Bronchial epithelial cell (primary cell): Measurements from ENCODE around the gene STK40. TPM values are rescaled to one million over a fixed set of nuclear protein-coding genes. Genes with fewer than 3 reads are reported as not detected.

Experiments used
- DNase-seq: peaks from one replicate; pipeline ENCODE4 v3.0.0-alpha.2; 2010; ENCODE audit warnings: low read depth
- FAIRE-seq: peaks from 2 replicates; lab custom pipeline; 2011; peaks lifted over from hg19 to GRCh38; lab: Jason Lieb, UNC
- H3K27me3 ChIP-seq: 2 replicates; pipeline ENCODE4 v1.5.1; 2011; ENCODE audit warnings: low read length; ENCODE audit not compliant: control insufficient read depth, insufficient read depth
- H3K36me3 ChIP-seq: 2 replicates; pipeline ENCODE4 v1.5.1; 2011; ENCODE audit warnings: low read length; ENCODE audit not compliant: control insufficient read depth, insufficient read depth
- H3K4me3 ChIP-seq: 2 replicates; pipeline ENCODE4 v1.5.1; 2011; ENCODE audit warnings: mild to moderate bottlenecking, low read depth, low read length, control low read depth
- CTCF ChIP-seq: IDR thresholded peaks from 2 replicates; pipeline ENCODE4 v1.5.1; 2011; ENCODE audit warnings: mild to moderate bottlenecking, moderate library complexity, low read length, control low read depth, inconsistent platforms; ENCODE audit not compliant: insufficient read depth, severe bottlenecking
- total RNA-seq: library from RNA; depleted of rRNA; stranded (reverse); fragments of >200 nt; gene quantifications from 2 replicates; pipeline ENCODE4 v1.2.1, GENCODE V29; 2014

STK40 gene
- total RNA-seq, 1 donor from 2014 or later, result 9.0 TPM

DNA sequence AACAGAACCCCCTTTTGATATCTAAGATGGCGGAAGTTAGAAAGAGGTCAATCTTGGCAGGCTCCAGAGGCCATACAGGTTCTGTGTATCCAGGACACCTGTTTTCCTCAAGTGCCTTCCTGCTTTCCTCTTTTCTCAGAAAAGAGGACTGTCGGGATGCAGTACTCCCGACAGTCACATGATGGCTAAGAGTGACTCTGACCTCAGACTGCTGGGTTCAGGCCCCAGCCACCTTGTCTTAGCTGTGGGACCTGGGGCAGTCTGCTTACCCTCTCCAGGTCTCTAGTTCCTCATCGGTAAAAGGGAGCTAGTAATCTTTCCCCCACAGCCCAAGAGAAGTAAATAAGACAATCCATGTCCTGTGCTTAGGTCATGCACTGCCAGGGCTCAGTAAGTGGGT, 29.9 kb downstream of the STK40 start:
- no peak for TF ChIP-seq CTCF
- Histone ChIP-seq H3K36me3 (peaks cover 32% of the 10 kb centered on the region), H3K4me3 (no peak overlapping the region), H3K27me3 (no peaks in the 10 kb centered on the region)
- no peak for DNase-seq
- no peak for FAIRE-seq

DNA sequence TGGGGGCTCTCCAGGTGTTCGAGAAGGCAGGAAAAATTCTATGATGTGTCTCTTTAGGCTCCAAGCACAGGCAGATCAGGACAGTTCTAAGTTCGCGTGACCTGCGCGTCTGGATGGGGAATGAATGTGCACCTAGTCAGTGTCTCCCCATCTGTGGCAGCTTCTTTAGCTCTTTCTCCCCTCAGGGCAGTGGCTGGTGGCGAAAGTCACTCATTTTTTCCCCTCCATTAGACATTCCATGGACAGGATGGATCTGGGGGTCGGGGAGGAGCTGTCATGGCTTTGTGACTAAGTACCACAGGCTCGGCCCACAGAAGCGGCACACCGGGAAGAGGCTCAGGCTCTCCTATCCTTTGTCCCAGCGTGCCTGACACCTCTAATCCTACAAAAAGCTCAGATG, 31.2 kb downstream of the STK40 start:
- Histone ChIP-seq H3K4me3 (no peak overlapping the region), H3K27me3 (no peaks in the 10 kb centered on the region), H3K36me3 (peaks cover 34% of the 10 kb centered on the region)
- DNase-seq, result no peak
- no peak for TF ChIP-seq CTCF
- FAIRE-seq, result no peak

GRCh38 chr1:36352910-36353878, 32.5 kb downstream of the STK40 start:
- H3K4me3 ChIP-seq, result no peak overlapping the region
- H3K36me3 ChIP-seq, result peaks cover 36% of the 10 kb centered on the region
- FAIRE-seq (peak; percentile 18), DNase-seq (peak; percentile 52)
- TF ChIP-seq CTCF, result no peak
- no peaks in the 10 kb centered on the region for H3K27me3 ChIP-seq

DNA sequence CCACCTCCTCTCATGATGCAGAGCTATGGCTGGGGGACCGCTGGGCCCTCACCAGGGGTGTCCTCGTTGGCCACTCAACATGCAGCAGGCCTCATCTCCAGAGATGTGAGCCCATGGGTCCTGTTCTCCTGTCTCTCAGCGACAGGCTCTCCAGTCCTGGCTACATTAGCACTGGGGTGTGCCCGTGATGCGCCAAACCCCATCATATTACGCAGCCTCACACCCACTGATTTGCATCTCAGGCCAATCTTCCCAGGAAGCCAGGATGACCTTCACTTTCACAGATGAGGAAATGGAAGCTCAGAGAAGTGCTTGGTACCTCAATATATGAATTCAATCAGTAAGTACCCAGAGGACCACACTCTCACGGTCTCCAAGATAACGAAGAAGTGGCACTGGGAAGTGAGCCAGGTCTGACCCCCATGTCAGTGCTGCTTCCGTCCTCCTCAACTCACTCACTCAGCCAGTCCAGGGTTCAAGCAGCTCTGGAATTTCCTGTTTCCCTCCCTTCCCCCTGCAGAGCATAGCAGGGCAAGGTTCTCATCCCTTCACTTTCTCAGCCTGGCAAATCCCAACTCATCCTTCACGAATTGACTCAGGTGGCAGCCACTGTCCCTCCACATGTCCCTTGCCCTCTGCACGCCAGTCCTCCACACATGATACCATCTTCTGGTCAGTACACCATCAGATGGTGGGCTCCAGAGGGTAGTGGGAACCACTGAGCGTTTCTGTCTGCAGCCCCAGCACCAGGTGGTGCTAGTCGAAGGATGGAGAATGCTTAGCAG, 33.4 kb downstream of the STK40 start:
- no peak for DNase-seq
- Histone ChIP-seq H3K36me3 (peaks cover 36% of the 10 kb centered on the region), H3K4me3 (no peak overlapping the region), H3K27me3 (no peaks in the 10 kb centered on the region)
- TF ChIP-seq CTCF, result no peak
- FAIRE-seq, result peak; percentile 86

DNA sequence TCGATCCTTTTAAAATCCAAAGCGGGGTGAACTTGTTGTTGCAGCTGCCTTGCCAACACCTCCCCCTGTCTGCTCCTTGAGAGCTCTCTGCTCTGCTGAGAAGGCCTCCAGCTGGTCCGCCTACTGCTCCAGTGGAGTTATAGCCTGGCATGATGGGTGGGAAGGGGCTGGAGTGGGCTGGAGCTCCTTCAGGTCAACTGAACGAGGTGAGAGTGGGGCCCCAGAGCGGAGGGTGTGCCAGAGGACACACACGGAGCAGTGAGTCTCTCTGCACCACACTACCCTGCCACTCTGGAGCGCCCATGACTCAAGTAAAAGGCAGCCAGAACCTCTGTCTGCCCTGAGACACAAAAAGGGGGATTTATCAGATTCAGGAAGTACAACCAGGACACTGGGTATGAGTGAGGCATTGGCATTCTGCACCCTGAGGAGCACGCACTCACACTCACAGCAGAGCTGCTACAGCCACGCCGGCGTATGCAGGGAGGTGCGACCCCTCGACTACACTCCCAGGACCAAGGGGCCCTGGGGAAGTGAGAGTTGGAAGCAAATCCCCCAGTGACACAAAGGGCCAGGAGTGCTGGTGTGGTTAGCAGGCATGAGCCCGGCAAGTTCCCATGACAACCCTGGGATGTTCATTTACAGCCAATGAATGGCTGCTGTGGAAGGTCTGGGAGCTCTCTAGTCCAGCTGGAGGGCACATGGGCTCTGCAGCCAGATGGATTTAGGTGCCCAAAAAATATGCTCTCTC, 34.3 kb downstream of the STK40 start:
- Histone ChIP-seq H3K4me3 (no peak overlapping the region), H3K36me3 (peaks cover 41% of the 10 kb centered on the region), H3K27me3 (no peaks in the 10 kb centered on the region)
- TF ChIP-seq CTCF, result peak; percentile 8
- DNase-seq (peak; percentile 81), FAIRE-seq (no peak)
